CD4-positive, alpha-beta T cell treated with Interleukin-4 for 1 hour (primary cell): ENCODE measurements around the gene GPR83.
"Not testable (repeated sequence)": the region's sequence is repeated elsewhere in the genome, so short reads cannot be mapped to it uniquely, and the experiment has no call there.

ENCODE experiments used
- DNase-seq, 2 donors: peaks; one replicate each; pipeline ENCODE4 v3.0.0-alpha.2; 2020 to 2022

Gene GPR83

DNA sequence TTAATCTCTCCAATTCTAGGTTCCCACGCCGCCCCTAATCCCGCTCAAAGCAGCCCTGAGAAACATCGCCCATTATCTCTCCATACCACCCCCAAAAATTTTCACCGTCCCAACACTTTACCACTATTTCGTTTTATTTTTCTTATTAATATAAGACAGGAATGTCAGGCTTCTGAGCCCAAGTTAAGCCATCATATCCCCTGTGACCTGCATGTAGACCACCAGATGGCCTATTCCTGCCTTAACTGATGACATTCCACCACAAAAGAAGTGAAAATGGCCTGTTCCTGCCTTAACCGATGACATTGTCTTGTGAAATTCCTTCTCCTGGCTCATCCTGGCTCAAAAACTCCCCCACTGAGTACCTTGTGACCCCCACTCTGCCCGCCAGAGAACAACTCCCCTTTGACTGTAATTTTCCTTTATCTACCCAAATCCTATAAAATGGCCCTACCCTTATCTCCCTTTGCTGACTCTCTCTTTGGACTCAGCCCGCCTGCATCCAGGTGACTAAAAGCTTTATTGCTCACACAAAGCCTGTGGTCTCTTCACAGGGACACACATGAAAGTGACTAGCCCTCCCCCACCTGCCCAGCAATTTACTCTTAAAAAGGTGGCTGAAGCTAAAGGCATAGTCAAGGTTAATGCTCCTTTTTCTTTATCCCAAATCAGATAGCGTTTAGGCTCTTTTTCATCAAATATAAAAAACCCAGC lies 50.2 kb downstream of the GPR83 start:
- not testable (repeated sequence) for DNase-seq

DNA sequence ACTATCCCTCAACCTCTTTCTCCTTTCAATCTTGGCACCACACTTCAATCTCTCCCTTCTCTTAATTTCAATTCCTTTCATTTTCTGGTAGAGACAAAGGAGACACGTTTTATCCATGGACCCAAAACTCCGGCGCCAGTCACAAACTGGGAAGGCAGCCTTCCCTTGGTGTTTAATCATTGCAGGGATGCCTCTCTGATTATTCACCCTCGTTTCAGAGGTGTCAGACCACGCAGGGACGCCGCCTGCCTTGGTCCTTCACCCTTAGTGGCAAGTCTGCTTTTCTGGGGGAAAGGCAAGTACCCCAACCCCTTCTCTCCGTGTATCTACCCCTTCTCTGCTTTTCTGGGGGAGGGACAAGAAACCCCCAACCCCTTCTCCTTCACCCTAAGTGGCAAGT lies 54.9 kb downstream of the GPR83 start:
- DNase-seq: not testable (repeated sequence)

DNA sequence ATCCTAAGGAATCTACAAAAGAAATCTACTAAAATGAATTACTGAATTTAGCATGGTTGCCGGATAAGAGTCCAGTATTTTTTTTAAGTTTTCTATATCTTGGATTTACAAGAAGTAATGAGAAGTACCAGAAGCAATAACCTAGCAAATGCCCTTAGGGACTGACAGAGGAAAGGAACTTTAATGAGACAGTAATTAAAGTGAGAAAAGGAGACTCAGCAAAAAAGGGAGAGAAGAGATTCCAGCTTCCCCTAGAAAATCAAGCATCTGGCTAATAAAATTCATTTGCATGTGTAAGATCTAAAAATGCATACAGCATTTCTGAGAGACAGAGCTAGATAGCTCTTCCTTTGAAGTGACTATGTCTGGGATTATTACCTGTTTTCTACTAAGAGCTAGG lies 57.7 kb downstream of the GPR83 start:
- DNase-seq: no peak

DNA sequence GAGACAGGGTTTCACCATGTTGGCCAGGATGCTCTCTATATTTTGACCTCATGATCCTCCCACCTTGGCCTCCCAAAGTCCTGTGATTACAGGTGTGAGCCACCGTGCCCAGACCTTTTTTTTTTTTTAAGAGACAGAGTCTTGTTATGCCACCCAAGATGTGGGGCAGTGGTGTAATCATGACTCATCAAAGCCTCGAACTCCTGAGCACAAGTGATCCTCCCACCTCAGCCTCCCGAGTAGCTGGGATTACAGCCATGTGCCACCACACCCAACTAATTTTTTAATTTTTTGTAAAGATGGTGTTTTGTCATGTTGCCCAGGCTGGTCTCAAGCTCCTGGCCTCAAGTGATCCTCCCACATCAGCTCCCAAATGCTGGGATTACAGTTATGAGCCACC lies 59.0 kb downstream of the GPR83 start:
- no peak for DNase-seq

DNA sequence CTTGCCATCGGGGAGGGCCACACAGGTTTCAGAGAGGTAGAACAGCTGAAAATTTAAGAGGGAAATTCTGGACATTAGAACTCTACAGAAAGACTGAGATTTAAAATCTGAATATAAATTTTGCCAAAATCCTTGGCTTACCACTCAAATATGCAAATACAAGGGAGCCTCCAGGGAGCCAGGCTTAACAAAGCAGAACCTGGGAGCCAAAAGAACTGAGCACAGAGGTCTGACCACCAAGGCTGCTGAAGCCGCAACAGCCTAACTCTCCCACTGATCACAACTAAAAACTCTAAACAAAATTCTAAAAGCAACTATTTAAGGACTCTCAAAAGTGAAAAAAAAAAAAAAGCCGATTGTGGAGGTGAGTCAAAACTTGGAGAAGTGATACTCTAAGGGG lies 62.6 kb downstream of the GPR83 start:
- DNase-seq: no peak

DNA sequence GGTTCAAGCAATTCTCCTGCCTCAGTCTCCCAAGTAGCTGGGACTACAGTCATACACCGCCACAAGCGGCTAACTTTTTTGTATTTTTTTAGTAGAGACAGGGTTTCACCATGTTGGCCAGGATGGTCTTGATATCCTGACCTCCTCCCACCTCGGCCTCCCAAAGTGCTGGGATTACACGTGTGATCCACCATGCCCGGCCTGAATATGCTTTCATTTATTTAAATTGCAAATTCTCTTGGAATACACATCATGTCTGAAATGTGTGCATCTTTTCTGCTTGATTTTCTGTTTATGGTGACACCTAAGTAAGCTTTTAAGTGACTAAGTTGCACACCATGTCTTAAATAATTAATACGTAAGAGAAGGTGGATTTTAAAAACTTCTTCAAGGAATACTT lies 65.2 kb downstream of the GPR83 start:
- DNase-seq: no peak

DNA sequence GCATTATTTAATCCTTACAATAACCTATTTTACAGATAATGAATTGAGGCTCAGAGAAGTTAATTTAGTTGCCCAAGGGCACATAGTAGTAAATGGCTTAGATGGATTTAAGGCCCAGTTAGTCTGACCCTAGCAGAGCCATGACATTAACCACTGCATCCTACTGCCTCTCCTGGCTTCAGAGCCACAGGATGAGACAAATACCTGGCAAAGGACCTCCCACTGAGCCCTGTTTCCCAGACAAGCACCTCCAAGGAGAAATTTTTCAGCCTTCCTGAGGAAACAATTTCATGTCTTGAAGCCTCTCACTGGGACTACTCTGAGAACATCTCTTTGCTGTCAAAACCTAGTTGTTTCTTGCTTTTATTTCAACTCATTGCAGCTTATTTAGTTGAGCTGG lies 68.4 kb downstream of the GPR83 start:
- DNase-seq: no peak

DNA sequence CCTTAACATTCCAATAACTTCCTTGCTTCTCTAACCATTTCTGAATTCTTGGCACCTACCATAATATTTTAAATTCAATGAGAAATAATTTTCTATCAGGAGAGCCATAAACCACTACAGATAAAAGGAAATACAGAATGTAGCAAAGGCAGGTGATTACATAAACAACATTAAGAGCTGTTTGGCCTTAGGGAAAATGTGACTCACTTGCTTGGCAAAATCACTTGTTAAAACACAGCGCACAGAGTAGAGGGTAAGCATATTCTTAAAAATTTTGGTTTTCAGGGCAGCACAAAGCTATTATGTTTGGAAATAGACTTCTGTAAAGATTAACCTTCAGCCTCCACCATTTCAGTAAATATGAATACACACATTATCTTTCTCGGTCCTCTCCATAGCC lies 70.4 kb downstream of the GPR83 start:
- no peak for DNase-seq

DNA sequence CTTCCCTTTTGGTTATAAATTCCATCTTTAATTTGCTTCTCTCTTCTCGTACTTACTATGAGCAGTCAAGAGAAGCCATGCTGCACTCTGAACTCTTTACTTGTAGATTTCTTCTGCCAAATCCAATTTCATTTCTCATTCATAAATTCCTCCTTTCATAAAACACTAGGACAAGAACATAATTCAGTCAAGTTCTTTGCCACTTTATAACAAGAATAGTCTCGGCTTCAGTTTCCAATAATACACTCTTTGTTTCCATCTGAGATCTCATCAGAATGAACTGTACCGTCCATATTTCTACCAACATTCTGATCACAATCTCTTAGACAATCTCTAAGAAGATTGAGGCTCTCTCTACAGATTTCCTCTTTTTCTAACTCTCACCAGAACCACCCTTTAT lies 71.7 kb downstream of the GPR83 start:
- no peak for DNase-seq

DNA sequence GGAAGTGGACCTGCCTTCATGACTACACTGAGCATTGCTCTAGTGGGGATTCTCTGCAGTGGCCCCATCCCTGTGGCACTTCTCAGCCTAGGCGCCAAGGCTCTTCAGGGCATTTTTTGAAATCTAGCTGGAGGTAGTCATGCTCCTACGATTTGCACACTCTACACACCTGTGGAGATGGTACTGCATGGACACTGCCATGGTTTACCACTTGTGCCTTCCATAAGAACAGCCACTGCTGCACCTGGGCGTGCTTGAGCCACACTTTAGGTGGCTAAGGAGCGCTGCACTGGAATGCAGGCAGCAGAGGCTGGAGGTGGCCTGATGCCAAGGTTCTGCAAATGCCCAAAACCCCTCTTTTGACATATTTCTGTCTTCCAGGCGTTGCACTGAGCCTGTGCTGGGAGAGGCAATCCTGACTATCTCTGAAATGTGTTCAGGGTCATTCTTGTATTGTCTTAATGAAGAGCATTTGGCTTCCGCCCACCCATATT lies 72.6 kb downstream of the GPR83 start:
- DNase-seq: no peak
